OCI-LY1 (cell line): ENCODE results near the gene LCNL1.

Experiments
- CTCF ChIP-seq: fragments of 200-600 bp; sonication (generic), shearing (Covaris generic); IDR thresholded peaks from 2 replicates; pipeline ENCODE4 v1.5.1; 2017; ENCODE audit warnings: mild to moderate bottlenecking, antibody characterized with exemption, low read length, moderate library complexity, mixed read lengths
- EZH2 ChIP-seq: fragments of 200-600 bp; sonication (generic), shearing (Covaris generic); IDR thresholded peaks from 2 replicates; pipeline ENCODE4 v1.8.0; 2017; ENCODE audit warnings: borderline replicate concordance, mixed run types, mild to moderate bottlenecking, antibody characterized with exemption, low read length, moderate library complexity, mixed read lengths

GRCh38 chr9:136991993-136992818, 9.4 kb downstream of the LCNL1 start, which contains the start of gene PAXX:
- TF ChIP-seq EZH2 (no peak), CTCF (no peak)
